ENCODE measurements around the gene PODXL. TPM values are rescaled to one million over a fixed set of nuclear protein-coding genes. Genes with fewer than 3 reads are reported as not detected.
"Not testable (repeated sequence)": the region's sequence is repeated elsewhere in the genome, so short reads cannot be mapped to it uniquely, and the experiment has no call there.

The PODXL gene
- total and polyA plus RNA-seq, 2 of the 8 experiments (the other 6 are each of a cell fraction or from before 2014, with no cell fraction given), result 638 to 925 TPM

GRCh38 chr7:131505037-131505620 lies 51.3 kb downstream of the PODXL start:
- not testable (repeated sequence) for H3K9me3 ChIP-seq (ENCODE audit: insufficient read depth in 2 of 2, low read depth in 1 of 2, low read length in 1 of 2); H3K27me3 ChIP-seq (replicated peaks in 1 of 4; ENCODE audit: control insufficient read depth in 3 of 4, extremely low read depth in 1 of 4, insufficient read depth in 3 of 4, low read length in 3 of 4); DNase-seq (ENCODE audit: low read depth in 1 of 2, low spot score in 2 of 2); H3K4ac ChIP-seq (replicated peaks; ENCODE audit: insufficient read length, low read depth, low read length); H4K8ac ChIP-seq (ENCODE audit: extremely low read depth, insufficient read depth, low read length); H3K23me2 ChIP-seq (ENCODE audit: low read depth, low read length); H3K4me1 ChIP-seq (replicated peaks in 1 of 4; ENCODE audit: control insufficient read depth in 3 of 4, insufficient read depth in 4 of 4, low read length in 3 of 4); H2AK5ac ChIP-seq (ENCODE audit: low read depth, low read length); H2AFZ ChIP-seq (ENCODE audit: low read length); H3K56ac ChIP-seq (replicated peaks; ENCODE audit: insufficient read length, low read depth, low read length); H3K9ac ChIP-seq (replicated peaks in 1 of 4; ENCODE audit: extremely low read depth in 1 of 4, low read depth in 3 of 4, low read length in 3 of 4); H3K4me3 ChIP-seq (ENCODE audit: extremely low read depth in 1 of 4, insufficient read depth in 2 of 4, low read depth in 3 of 4, low read length in 4 of 4); H3K27ac ChIP-seq (ENCODE audit: low read depth, low read length); H2BK20ac ChIP-seq (ENCODE audit: low read length); FAIRE-seq; H3K79me1 ChIP-seq (ENCODE audit: low read depth, low read length); H3K14ac ChIP-seq (ENCODE audit: insufficient read length); H3K23ac ChIP-seq (ENCODE audit: insufficient read length); H2BK15ac ChIP-seq (ENCODE audit: low read length); H4K91ac ChIP-seq (replicated peaks; ENCODE audit: insufficient read length, low read length); H3K4me2 ChIP-seq (ENCODE audit: insufficient read depth in 1 of 2, low read depth in 2 of 2, low read length in 2 of 2); H2BK120ac ChIP-seq (replicated peaks; ENCODE audit: low read depth, low read length); H2BK12ac ChIP-seq (ENCODE audit: low read depth, low read length); H4K5ac ChIP-seq (ENCODE audit: insufficient read length, low read depth, low read length); H3K18ac ChIP-seq (ENCODE audit: extremely low read depth, low read length); H2BK5ac ChIP-seq (ENCODE audit: low read depth, low read length)
- 97% methylated on average over 8 of the region's 8 CpGs; no CpG with 5 or more reads in 1 of the 2 experiments for WGBS, 2 experiments (ENCODE audit: extremely low coverage in 1 of 2, insufficient coverage in 1 of 2, insufficient read length in 1 of 2, insufficient replicate concordance in 2 of 2, low coverage in 1 of 2, low lambda C conversion rate in 2 of 2, missing lambda C conversion rate in 1 of 2)
- Histone ChIP-seq H3K36me3 (ENCODE audit: control insufficient read depth in 2 of 4, insufficient read depth in 4 of 4, low read length in 3 of 4) (peaks cover 77 to 100% (median 95%) of the 10 kb centered on the region in 4 experiments), H4K20me1 (replicated peaks in 1 of 2; ENCODE audit: control insufficient read depth in 1 of 2, insufficient read depth in 2 of 2, low read length in 2 of 2) (peaks cover 32 to 35% of the 10 kb centered on the region in 2 experiments), H3K79me2 (ENCODE audit: control insufficient read depth in 1 of 2, insufficient read depth in 2 of 2, low read length in 2 of 2) (peaks cover 0 to 36% of the 10 kb centered on the region in 2 experiments; a peak in 2 of 4 replicates)
- ChIA-PET POLR2A (ENCODE audit: partially characterized antibody) (interaction anchor here (0.6 to 2.3 kb wide), 6 partner anchors 8 to 150 kb away, joined by 3 to 7 read pairs (median 4); no protein-coding TSS in a partner anchor), CTCF (ENCODE audit: partially characterized antibody) (interaction anchor here (0.8 to 7.6 kb wide), 6 partner anchors 9 to 464 kb away, joined by 3 to 73 read pairs (median 14); no protein-coding TSS in a partner anchor)

Measured in H1 (cell line).